Inflammatory macrophage (primary cell): Measurements from ENCODE around the gene JDP2.
"Not testable (repeated sequence)": the region's sequence is repeated elsewhere in the genome, so short reads cannot be mapped to it uniquely, and the experiment has no call there.

ENCODE experiments used
- DNase-seq, 2 donors: peaks; one replicate each; pipeline ENCODE4 v3.0.0-alpha.2; 2020 to 2022

Gene JDP2

GRCh38 chr14:75456069-75456996 lies 28.5 kb downstream of the JDP2 start:
- no peak for DNase-seq

- DNase-seq, result no peak
These were observed 29.1 kb downstream of the JDP2 start for GRCh38 chr14:75456997-75457335.

- DNase-seq, result no peak
These were observed 29.9 kb downstream of the JDP2 start for GRCh38 chr14:75457648-75458165.

GRCh38 chr14:75458305-75458704 lies 30.5 kb downstream of the JDP2 start:
- DNase-seq, result no peak

- no peak for DNase-seq
These were observed 31.4 kb downstream of the JDP2 start for GRCh38 chr14:75459099-75459741.

- no peak for DNase-seq
These were observed 32.0 kb downstream of the JDP2 start for GRCh38 chr14:75459791-75460190.

- no peak for DNase-seq
These were observed 32.6 kb downstream of the JDP2 start for GRCh38 chr14:75460394-75460793.

GRCh38 chr14:75461303-75461702 lies 33.5 kb downstream of the JDP2 start:
- no peak for DNase-seq

- DNase-seq, result no peak
These were observed 34.0 kb downstream of the JDP2 start for GRCh38 chr14:75461755-75462349.

GRCh38 chr14:75464626-75465025 lies 36.8 kb downstream of the JDP2 start:
- DNase-seq, result no peak

GRCh38 chr14:75467763-75468162 lies 39.9 kb downstream of the JDP2 start:
- no peak for DNase-seq

GRCh38 chr14:75469164-75469563 lies 41.3 kb downstream of the JDP2 start:
- DNase-seq, result no peak

- DNase-seq, result no peak
These were observed 41.9 kb downstream of the JDP2 start for GRCh38 chr14:75469606-75470237.

- no peak for DNase-seq
These were observed 42.5 kb downstream of the JDP2 start for GRCh38 chr14:75470238-75470797.

- no peak for DNase-seq
These were observed 43.2 kb downstream of the JDP2 start for GRCh38 chr14:75471059-75471458.

GRCh38 chr14:75474127-75474526 lies 46.3 kb downstream of the JDP2 start:
- DNase-seq, result not testable (repeated sequence)

GRCh38 chr14:75476274-75476995 lies 48.6 kb downstream of the JDP2 start:
- DNase-seq, result no peak

- DNase-seq, result no peak
These were observed 50.1 kb downstream of the JDP2 start for GRCh38 chr14:75477881-75478280.

GRCh38 chr14:75479770-75480600 lies 52.2 kb downstream of the JDP2 start:
- peak in 1 of 2 donors; percentile 6 for DNase-seq

GRCh38 chr14:75482366-75482765 lies 54.5 kb downstream of the JDP2 start:
- DNase-seq, result no peak
